GM18505 (cell line): ENCODE results near the gene CMTM6.
"Not testable (repeated sequence)": the region's sequence is repeated elsewhere in the genome, so short reads cannot be mapped to it uniquely, and the experiment has no call there.

Source experiments
- ATAC-seq: cut with Tn5 transposase; IDR thresholded peaks from one replicate; pipeline ENCODE4 v1.9.1; 2021; ENCODE audit not compliant: unreplicated experiment
- POLR2A ChIP-seq: IDR thresholded peaks from 4 replicates; pipeline ENCODE4 v1.6.1; 2011; ENCODE audit warnings: borderline replicate concordance; ENCODE audit not compliant: insufficient read depth, insufficient read length; ENCODE audit errors: extremely low read depth

CMTM6 gene

GRCh38 chr3:32488474-32489008, 14.1 kb downstream of the CMTM6 start:
- TF ChIP-seq POLR2A = no peak
- no peak for ATAC-seq

GRCh38 chr3:32487781-32488473, 14.7 kb downstream of the CMTM6 start:
- no peak for ATAC-seq
- no peak for TF ChIP-seq POLR2A

GRCh38 chr3:32484436-32484835, 18.2 kb downstream of the CMTM6 start:
- ATAC-seq = no peak
- no peak for TF ChIP-seq POLR2A

GRCh38 chr3:32483772-32484171, 18.9 kb downstream of the CMTM6 start:
- TF ChIP-seq POLR2A = no peak
- no peak for ATAC-seq

GRCh38 chr3:32482693-32483092, 20.0 kb downstream of the CMTM6 start:
- no peak for ATAC-seq
- no peak for TF ChIP-seq POLR2A

GRCh38 chr3:32481791-32482631, 20.6 kb downstream of the CMTM6 start:
- no peak for TF ChIP-seq POLR2A
- no peak for ATAC-seq

GRCh38 chr3:32480604-32481003, 22.0 kb downstream of the CMTM6 start:
- TF ChIP-seq POLR2A = no peak
- ATAC-seq = no peak

- no peak for ATAC-seq
- TF ChIP-seq POLR2A = no peak
Observed at GRCh38 chr3:32474201-32474600, 28.5 kb downstream of the CMTM6 start.

- ATAC-seq = not testable (repeated sequence)
Observed at GRCh38 chr3:32472151-32472550, 30.5 kb downstream of the CMTM6 start.

- TF ChIP-seq POLR2A = no peak
- ATAC-seq = no peak
Observed at GRCh38 chr3:32471246-32471645, 31.4 kb downstream of the CMTM6 start.

- ATAC-seq = no peak
Observed at GRCh38 chr3:32470362-32470761, 32.3 kb downstream of the CMTM6 start.

GRCh38 chr3:32469151-32469874, 33.3 kb downstream of the CMTM6 start:
- peak; percentile 36 for ATAC-seq

More at GRCh38 chr3:32470362-32470761, 32.3 kb downstream of the CMTM6 start:
- no peak for TF ChIP-seq POLR2A

GRCh38 chr3:32467333-32468070, 35.1 kb downstream of the CMTM6 start:
- no peak for TF ChIP-seq POLR2A

More at GRCh38 chr3:32469151-32469874, 33.3 kb downstream of the CMTM6 start:
- no peak for TF ChIP-seq POLR2A

GRCh38 chr3:32466808-32467207, 35.8 kb downstream of the CMTM6 start:
- ATAC-seq = not testable (repeated sequence)

More at GRCh38 chr3:32467333-32468070, 35.1 kb downstream of the CMTM6 start:
- ATAC-seq = peak; percentile 65

- ATAC-seq = not testable (repeated sequence)
Observed at GRCh38 chr3:32464726-32465125, 37.9 kb downstream of the CMTM6 start.

- ATAC-seq = not testable (repeated sequence)
Observed at GRCh38 chr3:32463415-32463814, 39.2 kb downstream of the CMTM6 start.

GRCh38 chr3:32462191-32462986, 40.3 kb downstream of the CMTM6 start:
- not testable (repeated sequence) for ATAC-seq
